OCI-LY7 (cell line): Measurements from ENCODE around the gene PNCK. TPM values are rescaled to one million over a fixed set of nuclear protein-coding genes. Genes with fewer than 3 reads are reported as not detected.

Experiments
- BruUV-seq: library from RNA; stranded (reverse); fragments of 400-500 nt; replicated peaks from 2 replicates; lab custom pipeline; 2021; lab: Mats Ljungman, UMichigan
- CTCF ChIA-PET: fragments of 300-600 bp; sonication (Branson Sonifier 250); formaldehyde crosslinking; loops from one replicate; lab custom pipeline; 2022; ENCODE audit warnings: antibody characterized with exemption; ENCODE audit not compliant: unreplicated experiment; lab: Charles Lee
- POLR2A ChIA-PET: fragments of 300-600 bp; sonication (Branson Sonifier 250); formaldehyde crosslinking; loops from one replicate; lab custom pipeline; 2022; ENCODE audit warnings: antibody characterized with exemption; lab: Charles Lee
- DNase-seq: peaks from one replicate; pipeline ENCODE4 v3.0.0-alpha.2; 2015; ENCODE audit warnings: low spot score
- H2AFZ ChIP-seq: fragments of 200-600 bp; sonication (generic), shearing (Covaris generic); 2 replicates; pipeline ENCODE4 v1.6.1; 2014; ENCODE audit warnings: mild to moderate bottlenecking, antibody characterized with exemption, low read length, moderate library complexity
- H3K27ac ChIP-seq: fragments of 200-600 bp; sonication (generic); 2 replicates; pipeline ENCODE4 v1.5.1; 2014; ENCODE audit warnings: mixed run types, low read depth, mild to moderate bottlenecking, moderate library complexity, low read length, inconsistent platforms; ENCODE audit not compliant: poor library complexity, severe bottlenecking
- H3K36me3 ChIP-seq: fragments of 200-600 bp; sonication (generic); 2 replicates; pipeline ENCODE4 v1.6.1; 2014; ENCODE audit warnings: mild to moderate bottlenecking, antibody characterized with exemption, low read length, moderate library complexity, mixed read lengths; ENCODE audit not compliant: insufficient read depth
- H3K4me1 ChIP-seq: fragments of 200-600 bp; sonication (generic); 2 replicates; pipeline ENCODE4 v1.5.1; 2014; ENCODE audit warnings: mild to moderate bottlenecking, low read length; ENCODE audit not compliant: insufficient read depth, poor library complexity, severe bottlenecking
- H3K4me2 ChIP-seq: fragments of 200-600 bp; sonication (generic); 2 replicates; pipeline ENCODE4 v1.6.1; 2014; ENCODE audit warnings: mild to moderate bottlenecking, low read length
- H3K4me3 ChIP-seq: fragments of 200-600 bp; sonication (generic); 2 replicates; pipeline ENCODE4 v1.5.1; 2014; ENCODE audit warnings: mild to moderate bottlenecking, low read depth, low read length; ENCODE audit not compliant: poor library complexity, severe bottlenecking
- H3K79me2 ChIP-seq: fragments of 200-600 bp; sonication (generic); 2 replicates; pipeline ENCODE4 v1.6.1; 2016; ENCODE audit warnings: low read depth, mild to moderate bottlenecking, low read length, moderate library complexity, mixed read lengths; ENCODE audit not compliant: insufficient read depth
- H3K9me2 ChIP-seq: fragments of 200-600 bp; sonication (generic); 2 replicates; pipeline ENCODE4 v1.6.1; 2016; ENCODE audit warnings: mild to moderate bottlenecking, low read length, mixed read lengths; ENCODE audit not compliant: insufficient read depth
- H3K9me3 ChIP-seq: fragments of 200-600 bp; sonication (generic); 2 replicates; pipeline ENCODE4 v1.6.1; 2014; ENCODE audit warnings: mild to moderate bottlenecking, mixed run types, low read length, mixed read lengths
- H4K20me1 ChIP-seq: fragments of 200-600 bp; sonication (generic); 2 replicates; pipeline ENCODE4 v1.6.1; 2014; ENCODE audit warnings: mild to moderate bottlenecking, antibody characterized with exemption, low read length, moderate library complexity, mixed read lengths; ENCODE audit not compliant: insufficient read depth
- CTCF ChIP-seq: fragments of 200-600 bp; sonication (generic); conservative IDR thresholded peaks from 2 replicates; pipeline ENCODE4 v1.5.1; 2014; ENCODE audit warnings: mild to moderate bottlenecking, antibody characterized with exemption, low read length, moderate library complexity, mixed read lengths
- EZH2phosphoT487 ChIP-seq: fragments of 200-600 bp; sonication (generic); IDR thresholded peaks from 2 replicates; pipeline ENCODE4 v1.6.1; 2018; ENCODE audit warnings: low read depth, borderline replicate concordance, mild to moderate bottlenecking, mixed run types, antibody characterized with exemption, low read length, moderate library complexity, mixed read lengths
- intact Hi-C: fragments of 100-400 bp; cut with micrococcal nuclease; formaldehyde crosslinking; loops from one replicate; pipeline ENCODE4 v1.10.0; 2022; ENCODE audit not compliant: unreplicated experiment
- total RNA-seq, 2 experiments: library from RNA; depleted of rRNA in 1 of 2; stranded (reverse); fragments of >200 nt in 1 of 2; shearing (Covaris generic) in 1 of 2; gene quantifications; 2 replicates each; pipeline ENCODE4 v1.2.3, GENCODE V29; 2014 to 2022

The PNCK gene
- total RNA-seq, 2 experiments from 2014 or later: 0.19 TPM; not detected in 1

GRCh38 chrX:153635788-153636668 is 37.6 kb downstream of the PNCK start:
- peak; percentile 40 for DNase-seq

GRCh38 chrX:153635388-153635787 is 38.2 kb downstream of the PNCK start:
- H3K4me2 ChIP-seq: no peak overlapping the region
- H3K27ac ChIP-seq: no peak overlapping the region
- H3K9me3 ChIP-seq: no peaks in the 10 kb centered on the region
- H3K4me1 ChIP-seq: no peaks in the 10 kb centered on the region
- H3K4me3 ChIP-seq: no peak overlapping the region
- CTCF ChIA-PET: no interaction called here
- POLR2A ChIA-PET: no interaction called here
- H2AFZ ChIP-seq: no peak overlapping the region
- intact Hi-C loops: no loop called here
- no TSS peak for BruUV-seq
- TF ChIP-seq EZH2phosphoT487: no peak
- no peak for TF ChIP-seq CTCF
- H3K79me2 ChIP-seq: no peaks in the 10 kb centered on the region
- no peaks in the 10 kb centered on the region for H3K9me2 ChIP-seq
- H3K36me3 ChIP-seq: no peaks in the 10 kb centered on the region
- no peak for DNase-seq
- H4K20me1 ChIP-seq: no peaks in the 10 kb centered on the region

More at GRCh38 chrX:153635788-153636668, 37.6 kb downstream of the PNCK start:
- H3K9me3 ChIP-seq: no peaks in the 10 kb centered on the region
- no TSS peak for BruUV-seq
- H2AFZ ChIP-seq: no peak overlapping the region
- H3K4me1 ChIP-seq: no peaks in the 10 kb centered on the region
- TF ChIP-seq EZH2phosphoT487 (no peak), CTCF (peak; percentile 67)
- no peak overlapping the region for H3K4me3 ChIP-seq
- intact Hi-C loops: no loop called here
- H3K27ac ChIP-seq: no peak overlapping the region
- H4K20me1 ChIP-seq: no peaks in the 10 kb centered on the region
- H3K79me2 ChIP-seq: no peaks in the 10 kb centered on the region
- no peak overlapping the region for H3K4me2 ChIP-seq
- ChIA-PET CTCF (no interaction called here), POLR2A (no interaction called here)
- H3K36me3 ChIP-seq: no peaks in the 10 kb centered on the region
- no peaks in the 10 kb centered on the region for H3K9me2 ChIP-seq

- H3K9me2 ChIP-seq: no peaks in the 10 kb centered on the region
- no peak overlapping the region for H3K4me3 ChIP-seq
- TF ChIP-seq CTCF (no peak), EZH2phosphoT487 (no peak)
- H3K79me2 ChIP-seq: no peaks in the 10 kb centered on the region
- no peak overlapping the region for H2AFZ ChIP-seq
- H3K27ac ChIP-seq: no peak overlapping the region
- no peaks in the 10 kb centered on the region for H3K4me1 ChIP-seq
- intact Hi-C loops: no loop called here
- CTCF ChIA-PET: no interaction called here
- BruUV-seq: no TSS peak
- H4K20me1 ChIP-seq: no peaks in the 10 kb centered on the region
- DNase-seq: no peak
- H3K36me3 ChIP-seq: no peaks in the 10 kb centered on the region
- POLR2A ChIA-PET: no interaction called here
- H3K9me3 ChIP-seq: no peaks in the 10 kb centered on the region
- H3K4me2 ChIP-seq: no peak overlapping the region
Measured at GRCh38 chrX:153634832-153635231, 38.8 kb downstream of the PNCK start.
